ENCODE data around the gene COG5.
"Not testable (repeated sequence)": the region's sequence is repeated elsewhere in the genome, so short reads cannot be mapped to it uniquely, and the experiment has no call there.

Gene COG5

DNA sequence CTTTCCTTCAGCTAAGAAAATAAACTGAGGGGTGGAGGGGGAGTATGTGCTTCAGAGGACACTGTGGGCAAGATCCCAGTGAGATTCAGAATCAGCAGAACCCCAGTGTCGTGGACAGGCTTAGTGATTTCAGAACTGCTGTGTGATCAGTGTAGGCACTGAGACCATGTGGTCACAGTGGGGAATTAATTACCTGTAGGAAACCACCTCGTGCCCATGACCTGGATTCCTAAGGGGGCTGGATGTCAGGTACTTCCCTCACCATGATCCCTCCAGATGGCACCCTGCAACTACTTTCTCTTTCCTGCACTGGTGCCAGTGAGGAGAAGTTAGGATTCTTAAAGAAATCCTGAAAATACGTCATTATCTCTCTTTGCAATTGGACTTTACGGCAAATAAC, 330.5 kb downstream of the COG5 start:
- no peaks in the 10 kb centered on the region for H3K9me3 ChIP-seq (ENCODE audit: severe bottlenecking)
- no peak overlapping the region for H3K27ac ChIP-seq
- no peaks in the 10 kb centered on the region for H3K27me3 ChIP-seq (ENCODE audit: insufficient read depth, low read depth, severe bottlenecking)
- no peak for DNase-seq
- TF ChIP-seq, protein P1, sequence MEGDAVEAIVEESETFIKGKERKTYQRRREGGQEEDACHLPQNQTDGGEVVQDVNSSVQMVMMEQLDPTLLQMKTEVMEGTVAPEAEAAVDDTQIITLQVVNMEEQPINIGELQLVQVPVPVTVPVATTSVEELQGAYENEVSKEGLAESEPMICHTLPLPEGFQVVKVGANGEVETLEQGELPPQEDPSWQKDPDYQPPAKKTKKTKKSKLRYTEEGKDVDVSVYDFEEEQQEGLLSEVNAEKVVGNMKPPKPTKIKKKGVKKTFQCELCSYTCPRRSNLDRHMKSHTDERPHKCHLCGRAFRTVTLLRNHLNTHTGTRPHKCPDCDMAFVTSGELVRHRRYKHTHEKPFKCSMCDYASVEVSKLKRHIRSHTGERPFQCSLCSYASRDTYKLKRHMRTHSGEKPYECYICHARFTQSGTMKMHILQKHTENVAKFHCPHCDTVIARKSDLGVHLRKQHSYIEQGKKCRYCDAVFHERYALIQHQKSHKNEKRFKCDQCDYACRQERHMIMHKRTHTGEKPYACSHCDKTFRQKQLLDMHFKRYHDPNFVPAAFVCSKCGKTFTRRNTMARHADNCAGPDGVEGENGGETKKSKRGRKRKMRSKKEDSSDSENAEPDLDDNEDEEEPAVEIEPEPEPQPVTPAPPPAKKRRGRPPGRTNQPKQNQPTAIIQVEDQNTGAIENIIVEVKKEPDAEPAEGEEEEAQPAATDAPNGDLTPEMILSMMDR (IDR thresholded peaks at IDR 0.05; ENCODE audit: low read depth, low read length), result no peak
- no peaks in the 10 kb centered on the region for H3K36me3 ChIP-seq
- no peak overlapping the region for H3K4me3 ChIP-seq (ENCODE audit: low read depth, low read length)

DNA sequence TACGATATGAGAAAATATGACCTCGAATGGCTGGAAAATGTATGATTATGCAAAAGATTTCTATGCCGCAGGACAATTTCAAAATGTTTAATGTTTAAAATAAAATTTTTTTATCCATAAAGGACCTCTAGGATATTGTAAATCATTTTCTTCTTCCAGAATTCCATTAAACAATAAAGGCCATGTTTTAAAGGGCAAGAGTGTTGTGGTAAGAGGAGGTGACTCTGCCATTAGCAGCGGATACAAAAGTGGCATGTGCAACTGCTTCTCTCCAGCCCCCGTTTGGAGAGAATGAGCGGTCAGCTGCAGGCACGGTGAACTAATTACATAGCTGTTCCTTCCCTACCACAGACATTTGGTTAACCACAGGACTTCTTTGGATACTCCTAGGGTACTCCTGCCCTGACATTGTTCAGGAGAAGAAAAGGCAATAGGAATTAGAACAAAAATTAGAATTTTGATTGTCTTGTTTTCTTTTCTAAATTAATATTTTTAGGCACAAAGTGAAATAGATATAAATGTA, 331.1 kb downstream of the COG5 start:
- TF ChIP-seq, protein P1 (IDR thresholded peaks at IDR 0.05; ENCODE audit: low read depth, low read length), result no peak
- no peaks in the 10 kb centered on the region for H3K27me3 ChIP-seq (ENCODE audit: insufficient read depth, low read depth, severe bottlenecking)
- H3K4me3 ChIP-seq (ENCODE audit: low read depth, low read length), result no peak overlapping the region
- no peak for DNase-seq
- H3K36me3 ChIP-seq, result no peaks in the 10 kb centered on the region
- no peaks in the 10 kb centered on the region for H3K9me3 ChIP-seq (ENCODE audit: severe bottlenecking)
- H3K27ac ChIP-seq, result no peak overlapping the region

DNA sequence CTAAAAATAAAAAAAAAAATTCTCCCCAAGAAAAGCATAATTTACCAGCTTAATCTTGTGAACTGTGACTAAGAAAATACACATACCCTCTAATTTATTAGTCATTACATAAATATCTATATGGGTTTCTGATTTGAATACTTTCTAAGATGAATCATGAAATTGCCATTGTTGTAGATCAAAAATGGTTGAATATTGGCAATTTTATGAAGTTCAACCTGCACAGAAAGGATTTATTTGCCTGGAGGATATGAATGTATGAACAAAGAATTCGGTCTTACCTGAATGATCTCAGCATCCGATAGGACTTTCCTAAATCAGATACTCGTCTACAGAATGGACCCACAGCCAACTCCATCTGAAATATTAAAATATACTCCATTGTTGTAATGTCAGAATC, 333.4 kb downstream of the COG5 start:
- no peak for DNase-seq
- TF ChIP-seq, protein P1 (IDR thresholded peaks at IDR 0.05; ENCODE audit: low read depth, low read length), result no peak
- Histone ChIP-seq H3K27me3 (ENCODE audit: insufficient read depth, low read depth, severe bottlenecking) (no peaks in the 10 kb centered on the region), H3K4me3 (ENCODE audit: low read depth, low read length) (no peak overlapping the region), H3K36me3 (no peaks in the 10 kb centered on the region; the same call in 1 of the 2 replicates), H3K27ac (no peak overlapping the region), H3K9me3 (ENCODE audit: severe bottlenecking) (no peaks in the 10 kb centered on the region)

DNA sequence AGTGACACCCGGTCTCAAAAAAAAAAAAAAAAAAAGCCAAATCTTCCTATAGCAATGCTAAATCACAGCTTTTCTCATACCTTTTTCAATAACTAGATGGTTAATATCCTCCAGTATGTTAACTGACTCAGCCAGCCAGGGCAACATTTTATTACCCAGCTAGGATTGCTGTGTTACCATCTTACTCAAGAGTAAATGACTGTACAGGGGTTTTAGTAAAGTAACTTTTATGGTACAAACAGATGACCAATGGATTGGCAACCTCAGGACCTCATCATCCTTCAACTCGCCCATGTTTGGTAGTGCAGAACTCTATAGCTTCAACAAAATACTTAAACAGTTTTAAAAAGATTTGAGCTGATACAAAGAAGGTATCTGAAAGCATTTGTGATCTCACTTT, 335.4 kb downstream of the COG5 start:
- Histone ChIP-seq H3K4me3 (ENCODE audit: low read depth, low read length) (no peak overlapping the region), H3K36me3 (no peaks in the 10 kb centered on the region; the same call in 1 of the 2 replicates), H3K27me3 (ENCODE audit: insufficient read depth, low read depth, severe bottlenecking) (no peaks in the 10 kb centered on the region), H3K27ac (no peak overlapping the region), H3K9me3 (ENCODE audit: severe bottlenecking) (no peaks in the 10 kb centered on the region)
- DNase-seq, result no peak
- TF ChIP-seq, protein P1 (IDR thresholded peaks at IDR 0.05; ENCODE audit: low read depth, low read length), result no peak

DNA sequence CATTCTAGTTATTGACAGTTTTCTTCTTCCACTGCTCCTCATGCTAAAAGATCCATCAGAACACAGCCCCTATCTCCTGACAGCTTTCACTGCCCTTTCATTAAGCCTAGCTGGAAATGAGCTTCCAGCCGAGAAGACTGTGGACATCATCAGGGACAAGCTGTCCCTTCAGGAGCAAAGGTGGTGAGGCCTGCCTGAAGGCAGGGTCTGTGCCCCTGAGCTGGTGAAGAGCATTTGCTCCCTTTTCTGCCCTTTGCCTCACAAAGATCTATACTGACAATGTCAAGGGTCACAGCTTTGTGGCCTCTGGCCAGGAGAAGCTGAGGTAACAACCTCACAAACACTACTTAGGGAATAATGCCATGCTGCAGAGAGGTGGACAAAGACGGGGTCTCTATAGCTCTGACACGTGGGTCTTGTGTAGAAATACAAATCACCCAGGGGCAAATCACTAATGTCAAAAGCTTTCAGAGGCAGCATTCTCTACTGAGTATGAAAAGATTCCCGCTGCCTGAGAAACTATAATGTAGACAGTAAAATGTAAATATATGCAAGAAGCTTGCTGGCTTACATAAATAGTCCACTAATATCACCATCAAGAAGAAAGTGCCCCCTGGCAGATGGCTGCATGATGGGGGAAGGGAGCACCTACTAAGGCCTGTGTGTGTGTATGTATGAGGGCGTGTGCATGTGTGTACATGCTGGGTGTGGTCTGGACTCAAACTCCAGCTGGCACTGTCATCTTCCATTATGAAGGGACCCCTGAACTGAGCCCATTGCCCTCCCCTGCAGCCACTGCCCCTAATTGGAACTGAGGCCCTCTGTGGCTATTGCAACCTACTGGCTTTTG, 339.1 kb downstream of the COG5 start:
- H3K27ac ChIP-seq, result no peak overlapping the region

DNA sequence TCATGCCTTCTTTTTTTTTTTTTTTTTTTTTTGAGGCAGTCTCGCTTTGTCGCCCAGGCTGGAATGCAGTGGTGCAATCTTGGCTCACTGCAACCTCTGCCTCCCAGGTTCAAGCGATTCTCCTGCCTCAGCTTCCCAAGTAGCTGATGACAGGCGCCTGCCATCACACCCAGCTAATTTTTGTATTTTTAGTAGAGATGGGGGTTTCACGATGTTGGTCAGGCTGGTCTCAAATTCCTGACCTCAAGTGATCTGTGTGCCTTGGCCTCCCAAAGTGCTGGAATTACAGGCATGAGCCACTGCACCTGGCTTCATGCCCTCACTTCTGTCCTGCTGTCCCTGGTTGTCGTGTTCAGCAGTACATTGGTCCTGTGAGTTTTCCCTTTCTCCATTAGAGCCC, 342.9 kb downstream of the COG5 start:
- H3K36me3 ChIP-seq; H3K4me3 ChIP-seq (ENCODE audit: low read depth, low read length); H3K9me3 ChIP-seq (ENCODE audit: severe bottlenecking); DNase-seq; H3K27ac ChIP-seq; H3K27me3 ChIP-seq (ENCODE audit: insufficient read depth, low read depth, severe bottlenecking): not testable (repeated sequence)

More for the DNA sequence above, 339.1 kb downstream of the COG5 start:
- TF ChIP-seq, protein P1 (IDR thresholded peaks at IDR 0.05; ENCODE audit: low read depth, low read length), result no peak
- H3K27me3 ChIP-seq (ENCODE audit: insufficient read depth, low read depth, severe bottlenecking), result no peaks in the 10 kb centered on the region
- DNase-seq, result peak; percentile 12
- no peaks in the 10 kb centered on the region; the same call in 1 of the 2 replicates for H3K36me3 ChIP-seq
- H3K4me3 ChIP-seq (ENCODE audit: low read depth, low read length), result no peak overlapping the region
- H3K9me3 ChIP-seq (ENCODE audit: severe bottlenecking), result no peaks in the 10 kb centered on the region

Measured in WERI-Rb-1 (cell line).